Inflammatory macrophage (primary cell): ENCODE measurements around the gene KIAA1210.

Source experiments
- DNase-seq, 2 donors: peaks; one replicate each; pipeline ENCODE4 v3.0.0-alpha.2; 2020 to 2022

The KIAA1210 gene

GRCh38 chrX:119090627-119091026 lies 37.0 kb downstream of the KIAA1210 start:
- no peak for DNase-seq

GRCh38 chrX:119089619-119090018 lies 38.0 kb downstream of the KIAA1210 start:
- peak; percentile 24 to 52 for DNase-seq

- DNase-seq = no peak
Observed at GRCh38 chrX:119087121-119087520, 40.5 kb downstream of the KIAA1210 start.

- peak; percentile 27 to 63 for DNase-seq
Observed at GRCh38 chrX:119084766-119085165, 42.8 kb downstream of the KIAA1210 start.

GRCh38 chrX:119082278-119082677 lies 45.3 kb downstream of the KIAA1210 start:
- DNase-seq = no peak

DNA sequence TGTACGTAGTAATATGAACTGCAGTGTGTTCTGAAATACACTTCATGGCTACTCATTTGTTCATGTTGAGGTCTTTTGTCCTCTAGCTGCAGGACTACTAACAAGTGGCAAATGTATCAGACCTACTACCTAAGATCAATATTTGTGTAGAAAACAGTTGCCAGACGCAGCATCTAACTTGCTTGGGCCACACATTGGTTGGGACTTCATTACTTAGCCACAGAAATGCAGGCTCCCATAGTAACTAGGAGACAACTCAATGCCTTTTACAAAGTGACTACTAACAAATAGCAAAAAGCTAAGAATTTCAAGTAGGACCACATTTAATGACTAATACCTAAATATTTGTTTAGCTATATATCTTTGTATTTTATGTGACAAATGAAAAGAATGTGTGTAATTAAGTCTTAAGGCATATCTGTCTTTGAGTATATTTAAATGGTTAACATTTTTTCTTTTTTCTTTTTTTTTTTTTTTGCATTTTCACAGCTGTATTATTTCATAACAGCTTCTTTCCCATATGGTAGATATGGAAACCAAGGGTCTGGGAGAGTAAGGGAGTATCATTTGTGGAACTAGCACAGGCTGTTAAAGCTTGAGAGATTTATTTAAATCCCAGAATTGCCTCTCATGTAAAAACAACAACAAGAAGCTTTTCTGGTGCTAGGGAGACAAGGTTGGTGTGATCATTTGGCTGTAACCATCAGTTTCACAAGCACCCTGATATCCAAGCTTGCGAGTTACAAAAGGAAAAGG lies 52.2 kb downstream of the KIAA1210 start:
- DNase-seq = no peak

DNA sequence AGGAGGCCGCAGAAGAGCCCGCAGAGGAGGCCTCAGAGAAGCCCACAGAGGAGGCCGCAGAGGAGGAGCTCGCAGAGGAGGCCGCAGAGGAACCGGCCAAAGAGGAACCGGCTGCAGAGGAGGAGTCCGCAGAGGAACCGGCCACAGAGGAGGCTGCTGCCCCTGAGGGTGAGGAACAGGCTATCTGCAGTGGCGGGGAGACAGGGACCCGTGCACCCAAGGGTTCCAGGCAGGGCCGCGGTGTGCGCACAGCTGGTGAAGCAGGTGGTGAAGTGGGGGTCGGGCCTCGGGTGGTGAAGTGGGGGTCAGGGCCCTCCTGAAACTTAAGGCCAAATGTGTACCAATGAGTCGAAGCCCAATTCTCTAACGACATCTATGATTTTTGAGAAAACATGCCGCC lies 53.7 kb downstream of the KIAA1210 start:
- DNase-seq = no peak

DNA sequence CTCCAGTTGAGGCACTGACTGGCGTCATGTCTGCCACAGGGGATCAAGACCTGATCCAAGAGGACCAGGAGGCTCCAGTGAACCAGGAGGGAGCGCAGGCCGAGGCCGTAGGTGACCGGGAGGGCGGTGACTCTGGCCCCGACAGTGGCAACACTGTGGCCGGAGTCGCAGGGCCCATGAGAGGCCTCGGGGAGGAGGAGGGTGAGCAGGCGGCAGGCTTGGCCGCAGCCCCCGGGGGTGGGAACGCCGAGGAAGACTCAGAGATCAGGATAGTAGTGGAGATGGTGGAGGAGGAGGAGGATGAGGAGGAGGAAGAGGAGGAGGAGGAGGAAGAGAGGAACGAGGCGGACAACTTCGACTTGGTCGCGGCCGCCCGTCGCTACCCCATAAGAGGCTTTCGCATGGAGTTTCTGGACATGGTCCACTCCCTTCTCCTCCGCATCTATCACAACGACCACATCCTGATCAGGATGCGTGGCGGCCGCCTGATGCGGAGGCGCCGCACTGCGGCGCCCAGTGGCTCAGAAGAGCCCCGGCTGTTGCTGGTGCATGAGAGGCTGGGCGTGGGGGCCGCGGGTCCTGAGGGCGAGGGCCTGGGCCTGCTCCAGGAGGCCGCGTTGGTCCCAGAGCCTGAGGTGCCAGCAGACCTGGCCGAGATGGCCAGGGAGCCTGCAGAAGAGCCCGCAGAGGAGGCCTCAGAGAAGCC lies 54.3 kb downstream of the KIAA1210 start:
- DNase-seq = no peak

DNA sequence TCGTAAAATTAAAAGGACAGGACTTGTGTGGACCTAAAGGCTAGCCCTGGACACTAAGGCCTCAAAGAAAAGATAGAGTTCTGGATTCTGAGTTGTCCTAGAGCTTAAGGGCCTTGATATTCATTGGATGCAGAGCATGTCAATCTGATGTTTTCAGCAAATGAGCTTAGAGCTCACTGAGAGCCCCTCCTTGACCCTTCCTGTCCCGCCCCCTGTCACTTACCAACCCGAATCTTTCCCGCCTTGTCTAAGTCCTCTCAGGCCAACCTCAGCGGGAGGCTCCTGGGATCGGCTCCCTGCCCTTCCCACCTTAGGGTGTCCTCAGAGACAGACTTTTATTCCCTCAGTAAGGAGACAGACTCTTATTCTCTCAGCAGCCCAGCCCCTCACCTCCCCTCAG lies 54.9 kb downstream of the KIAA1210 start, which contains the start of gene CT47C1:
Gene CT47C1 (plus strand): TSS at position 250 of the 400 bp plus-strand sequence. CDS start 233 bp downstream, outside the sequence.
- DNase-seq = no peak

GRCh38 chrX:119071381-119071780 lies 56.2 kb downstream of the KIAA1210 start:
- DNase-seq = no peak

DNA sequence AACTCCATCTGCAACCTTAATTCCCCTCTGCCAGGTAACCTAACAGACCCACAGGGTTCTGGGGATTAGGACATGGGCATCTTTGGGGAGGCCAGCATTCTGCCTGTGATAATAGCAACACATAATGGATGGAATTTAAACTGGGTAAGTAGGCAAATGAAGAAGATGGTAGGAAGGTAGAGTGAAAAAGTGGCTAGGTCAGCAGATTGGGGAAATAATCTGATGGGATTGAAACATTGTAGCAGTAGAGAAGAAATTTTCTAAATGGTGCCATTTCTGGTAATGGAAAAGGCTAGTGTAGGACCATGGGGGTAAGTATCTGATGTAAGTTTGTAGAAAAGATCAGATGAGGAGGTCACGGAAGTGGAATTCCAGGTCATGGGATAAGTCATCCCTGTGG lies 57.9 kb downstream of the KIAA1210 start:
- no peak for DNase-seq

DNA sequence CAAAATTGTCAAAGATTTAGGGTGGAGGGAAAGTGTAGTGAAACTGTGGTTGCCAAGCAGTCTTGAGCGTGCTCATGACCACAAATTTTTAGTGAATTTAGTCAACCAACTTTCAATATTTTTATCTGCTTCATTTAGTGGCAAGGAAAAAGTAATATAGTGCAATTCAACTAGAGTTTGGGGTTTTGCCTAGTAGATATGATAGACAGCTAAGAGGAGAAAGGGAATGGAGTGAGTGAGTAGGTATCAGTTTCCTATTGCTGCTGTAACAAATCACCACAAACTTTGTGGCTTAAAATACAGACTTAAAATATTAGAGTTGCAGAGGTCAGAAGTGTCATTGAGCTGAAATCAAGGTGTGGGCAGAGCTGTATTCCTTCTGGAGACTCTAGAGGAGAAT lies 58.5 kb downstream of the KIAA1210 start:
- no peak for DNase-seq

DNA sequence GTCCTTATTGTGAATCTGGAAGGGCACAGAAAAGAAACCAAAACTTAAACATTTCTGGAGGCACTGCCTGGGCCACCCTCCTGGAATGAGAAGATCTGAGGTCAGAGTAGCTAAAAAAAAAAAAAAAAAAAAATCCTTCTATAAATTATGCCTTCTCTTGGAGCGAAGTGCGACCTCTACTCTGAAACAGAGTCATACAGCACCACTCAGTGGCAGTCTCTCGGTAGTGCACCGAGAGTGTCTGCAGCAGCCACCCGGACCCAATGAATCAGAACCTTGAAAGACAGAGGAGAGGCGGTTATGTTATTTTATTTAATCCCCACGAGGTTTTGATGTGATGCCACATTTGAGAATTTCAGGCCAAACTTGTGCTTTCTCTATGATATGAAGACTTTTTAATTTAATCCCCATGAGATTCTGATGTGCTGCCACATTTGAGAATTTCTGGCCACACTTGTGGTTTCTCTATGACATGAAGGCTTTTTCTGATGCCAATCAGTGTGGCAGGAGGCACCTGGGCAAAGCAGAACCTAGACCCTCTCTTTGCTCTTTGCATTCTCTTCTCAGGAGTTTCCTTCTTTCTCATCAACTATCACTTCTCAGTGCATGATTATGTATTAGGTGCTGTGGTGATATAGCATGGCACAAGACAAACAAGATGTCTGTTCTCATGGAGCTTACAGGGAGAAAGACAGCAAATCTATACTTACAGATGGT lies 60.4 kb downstream of the KIAA1210 start:
- peak; percentile 59 to 66 for DNase-seq

DNA sequence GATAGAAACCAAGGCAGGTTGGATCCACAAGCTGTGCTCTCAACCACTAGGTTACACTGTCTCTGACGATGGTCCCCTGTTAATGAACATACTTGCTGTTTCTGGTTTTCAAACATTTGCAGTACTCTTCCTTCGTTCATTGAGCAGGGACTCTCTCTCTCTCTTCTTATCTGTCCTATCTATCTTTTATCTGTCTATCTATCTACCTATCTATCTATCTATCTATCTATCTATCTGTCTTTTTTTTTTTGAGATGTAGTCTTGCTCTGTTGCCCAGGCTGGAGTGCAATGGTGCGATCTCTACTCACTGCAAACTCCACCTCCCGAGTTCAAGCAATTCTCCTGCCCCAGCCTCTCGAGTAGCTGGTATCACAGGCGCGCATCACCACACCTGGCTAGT lies 64.2 kb downstream of the KIAA1210 start:
- no peak for DNase-seq

DNA sequence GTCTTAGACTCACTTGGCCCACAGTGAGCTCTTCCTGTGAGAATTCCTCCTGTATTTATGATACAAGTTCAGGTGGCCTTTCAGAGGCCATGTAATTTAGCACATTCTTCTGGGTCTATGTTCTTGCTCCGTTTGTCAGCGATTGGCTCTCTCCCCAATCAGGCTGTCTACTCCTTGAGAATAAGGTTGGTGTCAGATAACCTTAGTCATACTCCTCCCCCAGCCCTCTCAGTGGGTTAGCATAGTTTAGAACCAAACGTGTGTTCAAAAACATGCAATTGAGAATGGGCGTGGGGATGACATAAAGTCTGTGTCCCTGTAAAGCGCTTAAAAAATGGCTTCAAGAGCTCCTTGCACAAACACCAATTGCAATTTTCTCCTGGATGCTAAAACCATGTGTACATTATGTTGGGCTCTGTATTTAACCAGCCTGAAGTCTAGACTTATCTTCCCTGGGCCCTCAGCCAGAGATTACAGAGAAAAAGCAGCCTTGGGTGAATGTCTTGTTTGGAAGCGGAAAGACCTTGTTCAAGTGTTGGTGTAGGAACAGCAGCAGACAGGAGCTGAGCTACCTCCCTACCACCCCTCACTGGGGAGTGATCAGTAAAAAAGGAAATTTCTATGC lies 64.8 kb downstream of the KIAA1210 start:
- DNase-seq = no peak

DNA sequence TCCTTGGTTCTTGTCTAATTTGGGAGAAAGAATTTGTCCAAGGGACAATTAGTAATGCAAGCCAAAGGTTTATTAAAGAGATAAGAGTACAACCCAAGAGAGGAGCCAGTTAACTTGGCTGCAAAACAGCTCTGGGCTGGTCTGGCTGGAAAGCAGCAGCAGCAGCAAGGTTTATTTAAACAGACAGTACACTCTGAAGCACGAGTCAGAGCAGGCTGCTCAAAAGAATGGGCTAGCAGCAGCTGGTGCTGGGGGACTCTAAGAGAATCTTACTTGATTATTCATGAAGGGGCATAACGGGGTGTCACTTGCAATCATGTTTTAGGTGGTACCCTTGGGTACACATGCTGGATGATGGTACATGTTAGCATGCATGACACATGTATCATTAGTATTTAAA lies 71.9 kb downstream of the KIAA1210 start:
- DNase-seq = no peak

GRCh38 chrX:119045884-119046283 lies 81.7 kb downstream of the KIAA1210 start:
- DNase-seq = no peak

- no peak for DNase-seq
Observed at GRCh38 chrX:119042996-119043395, 84.6 kb downstream of the KIAA1210 start.

GRCh38 chrX:119042040-119042439 lies 85.6 kb downstream of the KIAA1210 start:
- no peak for DNase-seq

GRCh38 chrX:119041175-119041574 lies 86.4 kb downstream of the KIAA1210 start:
- peak; percentile 73 to 89 for DNase-seq

GRCh38 chrX:119040432-119040831 lies 87.2 kb downstream of the KIAA1210 start:
- no peak for DNase-seq

DNA sequence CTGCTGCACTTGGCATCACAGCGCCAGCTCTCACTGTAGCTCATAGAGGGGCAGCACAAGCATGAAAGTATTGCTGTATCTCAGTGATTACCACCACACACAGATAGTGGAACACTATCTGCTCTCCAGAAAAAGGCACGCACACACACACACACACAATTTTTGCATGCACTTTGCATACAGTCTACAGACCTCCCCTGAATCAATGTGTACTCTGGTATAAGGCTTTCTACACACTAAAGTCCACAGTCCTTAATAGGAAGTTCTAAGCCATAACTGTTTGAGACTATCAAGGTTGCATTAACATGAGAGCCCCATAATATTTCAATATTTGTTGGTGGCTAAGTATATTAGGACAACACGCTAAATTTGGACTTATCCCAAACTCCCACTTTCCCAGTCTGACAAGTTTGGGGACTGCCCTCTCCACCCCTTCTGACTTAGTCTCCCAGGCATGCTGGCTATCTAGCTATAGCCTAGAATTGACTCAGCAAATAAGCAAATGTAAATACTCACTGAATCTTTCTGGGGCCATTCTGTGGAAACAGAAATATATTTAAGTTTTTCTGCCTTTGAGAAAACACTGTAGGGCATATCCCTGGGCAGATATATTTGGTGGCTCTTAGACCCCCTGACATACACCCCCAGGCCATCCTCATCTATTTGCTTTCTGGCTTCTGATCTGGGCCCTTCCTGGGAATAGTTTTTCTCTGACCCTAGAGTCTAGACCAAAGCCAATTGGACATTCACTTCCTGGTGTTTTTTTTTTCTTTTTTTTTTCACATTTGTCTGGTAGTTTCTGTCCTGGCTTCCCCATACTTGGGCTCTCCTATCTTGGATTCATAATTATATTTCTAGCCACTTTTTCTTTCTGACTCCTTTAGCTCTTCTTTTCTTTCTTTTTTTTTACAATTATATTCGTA lies 91.2 kb downstream of the KIAA1210 start:
- DNase-seq = no peak
